GM10248 (cell line): Measurements from ENCODE around the gene OBP2B.
"Not testable (repeated sequence)": the region's sequence is repeated elsewhere in the genome, so short reads cannot be mapped to it uniquely, and the experiment has no call there.

ENCODE experiments used
- CTCF ChIA-PET: fragments of 300-600 bp; sonication (Branson Sonifier 250); formaldehyde crosslinking; extraction: SDS; loops from one replicate; lab custom pipeline; 2021; ENCODE audit warnings: antibody characterized with exemption; lab: Yijun Ruan, JAX
- POLR2A ChIA-PET: fragments of 350-650 bp; sonication (Branson Sonifier 250); formaldehyde crosslinking; extraction: SDS; loops from one replicate; lab custom pipeline; 2020; ENCODE audit warnings: antibody characterized with exemption; lab: Yijun Ruan, JAX
- DNase-seq: peaks from one replicate; pipeline ENCODE4 v3.0.0; 2012; ENCODE audit errors: extremely low spot score
- TF ChIP-seq, protein P1 (sequence below): IDR thresholded peaks from 2 replicates; pipeline ENCODE4 v1.5.1; 2012; ENCODE audit warnings: mild to moderate bottlenecking, low read depth; ENCODE audit errors: extremely low read depth, missing control alignments, control extremely low read depth

Gene OBP2B

DNA sequence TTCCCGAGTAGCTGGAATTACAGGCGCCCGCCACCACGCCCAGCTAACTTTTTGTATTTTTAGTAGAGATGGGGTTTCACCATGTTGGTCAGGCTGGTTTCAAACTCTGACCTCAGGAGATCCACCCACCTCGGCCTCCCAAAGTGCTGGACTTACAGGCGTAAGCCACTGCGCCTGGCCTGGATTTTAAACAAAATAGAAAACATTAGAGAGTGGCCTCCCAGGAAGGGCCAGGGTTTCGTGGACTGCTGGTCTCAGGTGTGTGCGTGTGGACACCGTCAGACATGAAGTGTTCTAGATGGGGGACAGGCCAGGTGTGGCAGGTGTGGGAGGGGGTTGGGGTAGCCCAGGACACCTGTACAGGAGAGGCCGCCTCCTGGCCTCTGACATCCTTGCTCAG lies 38.3 kb downstream of the OBP2B start:
- TF ChIP-seq, protein P1, sequence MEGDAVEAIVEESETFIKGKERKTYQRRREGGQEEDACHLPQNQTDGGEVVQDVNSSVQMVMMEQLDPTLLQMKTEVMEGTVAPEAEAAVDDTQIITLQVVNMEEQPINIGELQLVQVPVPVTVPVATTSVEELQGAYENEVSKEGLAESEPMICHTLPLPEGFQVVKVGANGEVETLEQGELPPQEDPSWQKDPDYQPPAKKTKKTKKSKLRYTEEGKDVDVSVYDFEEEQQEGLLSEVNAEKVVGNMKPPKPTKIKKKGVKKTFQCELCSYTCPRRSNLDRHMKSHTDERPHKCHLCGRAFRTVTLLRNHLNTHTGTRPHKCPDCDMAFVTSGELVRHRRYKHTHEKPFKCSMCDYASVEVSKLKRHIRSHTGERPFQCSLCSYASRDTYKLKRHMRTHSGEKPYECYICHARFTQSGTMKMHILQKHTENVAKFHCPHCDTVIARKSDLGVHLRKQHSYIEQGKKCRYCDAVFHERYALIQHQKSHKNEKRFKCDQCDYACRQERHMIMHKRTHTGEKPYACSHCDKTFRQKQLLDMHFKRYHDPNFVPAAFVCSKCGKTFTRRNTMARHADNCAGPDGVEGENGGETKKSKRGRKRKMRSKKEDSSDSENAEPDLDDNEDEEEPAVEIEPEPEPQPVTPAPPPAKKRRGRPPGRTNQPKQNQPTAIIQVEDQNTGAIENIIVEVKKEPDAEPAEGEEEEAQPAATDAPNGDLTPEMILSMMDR, result no peak
- DNase-seq, result no peak
- POLR2A ChIA-PET, result no interaction called here
- CTCF ChIA-PET, result interaction anchor here (2.6 to 9.7 kb wide), 2 partner anchors 11 to 17 kb away, joined by 13 to 81 read pairs; no protein-coding TSS in a partner anchor

DNA sequence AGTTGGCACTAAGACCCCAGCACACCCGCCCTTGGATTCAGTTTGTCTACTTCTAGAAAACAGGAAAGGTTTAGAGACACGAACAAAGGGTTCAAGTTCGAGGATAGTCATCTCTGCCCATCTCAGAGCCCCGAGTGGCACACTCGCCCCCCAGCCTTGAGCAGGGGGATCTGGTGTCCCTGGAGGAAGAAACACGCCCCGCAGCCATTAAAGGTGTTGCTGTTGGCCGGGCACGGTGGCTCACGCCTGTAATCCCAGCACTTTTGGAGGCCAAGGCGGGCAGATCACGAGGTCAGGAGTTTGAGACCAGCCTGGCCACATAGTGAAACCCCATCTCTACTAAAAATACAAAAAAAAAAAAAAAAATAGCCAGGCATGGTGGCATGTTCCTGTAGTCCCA lies 39.4 kb downstream of the OBP2B start:
- CTCF ChIA-PET, result interaction anchor here (9.7 kb wide), 1 partner anchor 18 kb away, joined by 81 read pairs; no protein-coding TSS in a partner anchor
- peak; percentile 6 for DNase-seq
- POLR2A ChIA-PET, result not testable (repeated sequence)

DNA sequence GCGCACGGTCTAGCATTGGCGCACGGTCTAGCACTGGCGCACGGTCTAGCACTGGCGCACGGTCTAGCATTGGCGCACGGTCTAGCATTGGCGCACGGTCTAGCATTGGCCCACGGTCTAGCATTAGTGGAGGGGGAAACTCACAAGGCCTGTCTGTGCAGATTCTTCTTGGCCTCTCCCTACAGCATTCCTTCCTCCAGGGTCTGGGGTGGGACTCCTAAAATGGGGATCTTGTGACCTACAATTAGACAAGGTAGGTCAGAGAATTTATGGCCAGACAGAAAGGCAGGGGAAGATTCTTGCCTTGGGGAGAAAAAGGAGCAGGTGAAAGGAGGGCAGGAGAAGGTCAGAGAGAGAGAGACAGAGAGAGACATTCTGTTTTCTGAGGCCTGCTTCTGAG lies 39.9 kb downstream of the OBP2B start:
- TF ChIP-seq, protein P1, result no peak
- CTCF ChIA-PET, result interaction anchor here (3.0 kb wide), 1 partner anchor 11 kb away, joined by 18 read pairs; no protein-coding TSS in a partner anchor
- POLR2A ChIA-PET, result no interaction called here
- no peak for DNase-seq

DNA sequence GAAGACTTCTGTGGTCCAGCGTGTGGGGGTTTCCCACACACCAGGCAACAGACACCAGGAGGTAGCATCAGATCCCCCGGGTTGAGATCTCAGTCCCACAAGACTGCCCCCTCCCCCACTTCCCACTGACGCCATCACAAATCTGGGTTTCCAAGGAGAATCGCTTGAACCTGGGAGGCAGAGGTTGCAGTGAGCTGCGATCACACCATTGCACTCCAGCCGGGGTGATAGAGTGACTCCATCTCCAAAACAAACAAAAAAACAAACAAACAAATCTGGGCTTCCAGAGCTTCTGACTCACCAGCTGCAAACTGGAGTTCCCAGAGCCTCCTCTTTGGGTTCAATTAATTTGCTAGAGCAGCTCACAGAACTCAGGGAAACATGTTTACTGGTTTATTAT lies 40.6 kb downstream of the OBP2B start:
- CTCF ChIA-PET, result interaction anchor here (1.0 to 3.0 kb wide), 6 partner anchors 10 to 147 kb away, joined by 4 to 18 read pairs (median 8); no protein-coding TSS in a partner anchor

DNA sequence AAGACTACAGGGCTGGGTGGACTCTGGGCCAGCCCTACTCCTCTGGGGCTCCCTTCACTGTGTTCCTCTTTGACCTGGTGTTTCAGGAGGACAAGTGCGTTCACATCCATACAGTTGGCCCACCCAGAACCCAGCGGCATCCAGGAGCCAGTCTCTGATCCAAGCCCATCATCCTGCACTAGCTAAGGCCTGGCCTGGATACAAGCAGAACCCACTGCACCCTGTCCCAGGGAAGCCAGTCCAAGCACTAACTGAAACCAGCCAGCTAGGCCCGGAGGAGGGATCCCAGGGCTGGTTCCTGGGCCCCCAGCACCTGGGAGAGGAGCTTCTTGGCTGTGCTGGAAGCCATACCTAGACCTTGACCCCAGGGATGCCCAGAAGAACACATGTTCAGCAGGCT lies 41.3 kb downstream of the OBP2B start:
- POLR2A ChIA-PET, result no interaction called here
- TF ChIP-seq, protein P1, result no peak
- DNase-seq, result peak; percentile 11
- CTCF ChIA-PET, result interaction anchor here (1.0 to 3.0 kb wide), 8 partner anchors 9 to 575 kb away, joined by 4 to 18 read pairs (median 6); no protein-coding TSS in a partner anchor

More for the DNA sequence above, 40.6 kb downstream of the OBP2B start:
- peak; percentile 26 for DNase-seq
- POLR2A ChIA-PET, result no interaction called here
- TF ChIP-seq, protein P1, result no peak

DNA sequence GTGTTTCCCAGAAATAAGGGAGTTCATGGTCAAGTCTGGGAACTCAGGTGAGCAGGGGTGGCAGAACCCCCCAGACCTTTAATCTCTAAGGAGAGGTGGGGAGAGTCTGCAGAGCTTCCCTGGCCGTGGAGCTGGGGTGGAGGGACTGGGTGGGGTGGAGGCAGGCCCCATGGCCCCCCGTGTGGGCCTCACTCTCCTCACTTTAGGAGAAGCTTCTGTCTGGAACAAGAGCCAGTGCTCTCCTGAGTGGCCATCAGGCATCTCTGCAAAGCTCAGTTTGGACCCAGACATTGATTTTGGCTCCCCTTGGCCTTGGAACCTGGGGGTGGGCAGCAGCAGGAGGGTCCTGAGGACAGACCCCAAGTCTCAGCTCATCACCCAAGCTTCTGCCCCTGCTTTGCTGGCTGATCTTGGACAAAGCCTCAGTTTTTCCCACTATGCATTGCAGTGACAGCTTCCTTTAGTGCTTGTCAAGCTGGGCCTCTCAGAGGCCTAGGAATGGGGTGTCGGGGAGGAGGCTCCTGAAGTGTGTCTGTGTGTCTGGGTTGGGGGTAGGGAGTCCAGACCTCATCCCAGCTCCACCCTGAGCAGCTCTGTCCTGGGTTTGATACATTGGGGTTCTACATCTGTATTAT lies 41.8 kb downstream of the OBP2B start:
- ChIA-PET POLR2A (no interaction called here), CTCF (interaction anchor here (1.0 to 3.0 kb wide), 9 partner anchors 9 to 575 kb away, joined by 3 to 18 read pairs (median 5); no protein-coding TSS in a partner anchor)
- peak; percentile 6 for DNase-seq
- TF ChIP-seq, protein P1, result no peak

DNA sequence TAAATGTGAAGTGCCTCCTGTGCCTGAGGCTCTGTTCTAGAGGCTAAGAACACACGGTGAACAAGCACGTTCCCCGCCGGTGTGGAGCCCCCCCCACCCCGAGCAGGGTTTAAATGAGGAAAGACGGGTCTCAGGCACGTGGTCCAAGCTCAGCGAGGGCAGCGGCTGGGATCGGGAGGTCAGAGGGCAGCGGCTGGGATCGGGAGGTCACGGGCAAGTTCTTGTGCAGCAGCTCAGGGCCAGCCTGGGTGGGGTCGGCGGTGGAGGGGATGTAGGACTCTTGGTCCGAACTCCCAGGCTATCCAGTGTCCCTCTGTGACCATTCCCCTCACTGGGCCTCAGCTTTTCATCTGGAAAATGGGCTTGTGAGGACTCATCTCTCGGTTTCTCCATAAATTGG lies 42.7 kb downstream of the OBP2B start:
- POLR2A ChIA-PET, result no interaction called here
- TF ChIP-seq, protein P1, result no peak
- DNase-seq, result no peak
- CTCF ChIA-PET, result interaction anchor here (0.9 to 3.0 kb wide), 8 partner anchors 10 to 576 kb away, joined by 3 to 18 read pairs (median 4); no protein-coding TSS in a partner anchor
